Dermis blood vessel endothelial cell (primary cell): ENCODE data around the gene BASP1. TPM values are rescaled to one million over a fixed set of nuclear protein-coding genes. Genes with fewer than 3 reads are reported as not detected.

Experiments
- DNase-seq: peaks from one replicate; pipeline ENCODE4 v3.0.0; 2010
- total RNA-seq: library from RNA; depleted of rRNA; stranded (reverse); fragments of >200 nt; gene quantifications from 2 replicates; pipeline ENCODE4 v1.2.3, GENCODE V29; 2014

Gene BASP1, protein sequence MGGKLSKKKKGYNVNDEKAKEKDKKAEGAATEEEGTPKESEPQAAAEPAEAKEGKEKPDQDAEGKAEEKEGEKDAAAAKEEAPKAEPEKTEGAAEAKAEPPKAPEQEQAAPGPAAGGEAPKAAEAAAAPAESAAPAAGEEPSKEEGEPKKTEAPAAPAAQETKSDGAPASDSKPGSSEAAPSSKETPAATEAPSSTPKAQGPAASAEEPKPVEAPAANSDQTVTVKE
- 4.4 and 9.3 TPM in 2 replicates for total RNA-seq

DNA sequence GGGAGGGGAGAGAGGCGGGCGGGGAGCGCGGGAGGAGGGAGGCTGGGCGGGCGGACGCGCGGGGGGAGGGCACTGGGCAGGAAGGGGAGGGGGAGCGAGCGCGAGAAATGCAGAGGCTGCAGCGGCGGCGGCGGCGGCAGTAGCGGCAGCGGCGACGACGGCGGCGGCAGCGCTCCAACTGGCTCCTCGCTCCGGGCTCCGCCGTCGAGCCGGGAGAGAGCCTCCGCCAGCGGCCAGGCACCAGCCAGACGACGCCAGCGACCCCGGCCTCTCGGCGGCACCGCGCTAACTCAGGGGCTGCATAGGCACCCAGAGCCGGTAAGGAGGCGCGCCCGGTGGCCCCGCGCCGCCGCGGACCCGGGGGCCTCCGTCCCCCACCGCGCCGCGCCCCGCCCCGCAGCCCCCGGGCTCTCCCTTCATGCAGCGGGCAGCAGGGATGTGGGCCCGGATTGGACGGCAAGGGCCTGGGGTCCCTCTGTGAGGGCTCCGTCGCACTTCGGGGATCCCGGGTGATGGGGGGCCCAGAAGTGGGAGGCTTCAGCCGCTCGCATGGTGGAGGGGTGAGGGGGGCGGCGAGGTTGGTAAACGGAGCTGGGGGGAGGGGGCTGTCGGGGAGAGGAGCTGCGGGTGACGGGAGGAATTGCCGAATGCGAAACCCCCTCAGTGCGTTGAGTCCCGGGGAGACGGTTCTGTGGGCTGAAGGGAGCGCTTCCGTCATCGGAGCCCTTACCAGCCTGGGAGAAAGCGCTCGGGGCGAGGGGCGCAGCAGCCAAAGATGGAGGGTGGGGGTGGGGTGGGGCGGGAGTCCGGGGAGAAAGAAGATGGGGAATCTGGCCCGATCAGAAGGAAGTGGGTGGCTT is at the start of gene BASP1:
TSS of gene BASP1 (plus strand) at position 139 of the 860 bp plus-strand sequence. CDS start 57,586 bp downstream, outside the sequence.
- peak; percentile 70 for DNase-seq

DNA sequence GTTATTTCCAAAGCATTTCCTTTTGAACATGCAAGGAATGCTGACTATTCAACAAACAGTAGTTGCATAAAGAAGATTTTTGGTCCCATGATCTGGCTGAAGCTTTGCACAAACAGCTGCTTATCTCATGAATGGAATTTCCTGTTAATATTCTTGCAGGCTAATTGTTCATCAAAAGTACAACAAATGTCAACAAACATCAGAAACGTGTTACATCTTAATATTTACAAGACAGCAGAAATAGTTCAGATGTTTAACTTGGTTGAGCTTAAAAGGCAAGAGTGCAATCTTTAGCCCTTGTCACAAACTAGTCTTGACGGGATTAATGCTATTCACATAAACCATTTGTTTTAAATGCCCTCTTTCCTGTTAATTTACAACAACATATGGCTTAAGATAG is 47.9 kb upstream of the BASP1 start:
- DNase-seq = peak; percentile 87

DNA sequence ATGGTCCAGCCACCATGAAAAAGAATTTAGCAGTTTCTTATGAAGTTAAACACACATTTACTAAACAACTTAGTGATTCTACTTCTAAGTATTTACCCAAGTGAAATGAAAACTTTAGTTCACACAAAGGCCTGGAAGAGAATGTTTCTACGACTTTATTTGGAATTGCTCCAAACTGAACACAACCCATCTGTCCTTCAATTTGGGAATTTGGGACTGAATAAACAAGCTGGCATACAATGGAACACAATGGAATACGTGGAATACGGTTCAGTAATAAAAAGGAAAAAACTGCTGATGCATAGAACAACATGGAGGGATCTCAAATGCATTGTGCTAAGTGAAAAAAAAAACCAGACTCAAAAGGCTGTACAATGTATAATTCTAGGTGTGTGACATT is 44.6 kb upstream of the BASP1 start:
- DNase-seq = peak; percentile 64

DNA sequence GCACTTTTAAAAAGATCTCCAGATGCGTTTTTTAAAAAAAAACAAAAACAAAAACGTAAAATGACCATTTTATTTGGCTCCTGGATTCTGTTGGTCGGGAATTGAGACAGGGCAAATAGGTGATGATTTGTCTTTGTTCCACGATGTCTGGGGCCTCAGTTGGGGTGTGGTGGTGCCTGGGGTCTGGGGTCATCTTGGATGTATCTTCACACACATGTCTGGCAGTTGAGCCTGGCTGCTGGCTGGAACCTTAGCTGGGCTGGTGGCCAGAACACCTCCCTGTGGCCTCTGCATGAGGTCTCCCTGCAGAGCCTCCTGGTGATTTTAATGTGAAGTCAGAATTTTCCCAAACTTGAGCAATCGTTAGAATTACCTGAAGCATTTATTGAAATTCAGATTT is 42.5 kb upstream of the BASP1 start:
- DNase-seq = no peak

DNA sequence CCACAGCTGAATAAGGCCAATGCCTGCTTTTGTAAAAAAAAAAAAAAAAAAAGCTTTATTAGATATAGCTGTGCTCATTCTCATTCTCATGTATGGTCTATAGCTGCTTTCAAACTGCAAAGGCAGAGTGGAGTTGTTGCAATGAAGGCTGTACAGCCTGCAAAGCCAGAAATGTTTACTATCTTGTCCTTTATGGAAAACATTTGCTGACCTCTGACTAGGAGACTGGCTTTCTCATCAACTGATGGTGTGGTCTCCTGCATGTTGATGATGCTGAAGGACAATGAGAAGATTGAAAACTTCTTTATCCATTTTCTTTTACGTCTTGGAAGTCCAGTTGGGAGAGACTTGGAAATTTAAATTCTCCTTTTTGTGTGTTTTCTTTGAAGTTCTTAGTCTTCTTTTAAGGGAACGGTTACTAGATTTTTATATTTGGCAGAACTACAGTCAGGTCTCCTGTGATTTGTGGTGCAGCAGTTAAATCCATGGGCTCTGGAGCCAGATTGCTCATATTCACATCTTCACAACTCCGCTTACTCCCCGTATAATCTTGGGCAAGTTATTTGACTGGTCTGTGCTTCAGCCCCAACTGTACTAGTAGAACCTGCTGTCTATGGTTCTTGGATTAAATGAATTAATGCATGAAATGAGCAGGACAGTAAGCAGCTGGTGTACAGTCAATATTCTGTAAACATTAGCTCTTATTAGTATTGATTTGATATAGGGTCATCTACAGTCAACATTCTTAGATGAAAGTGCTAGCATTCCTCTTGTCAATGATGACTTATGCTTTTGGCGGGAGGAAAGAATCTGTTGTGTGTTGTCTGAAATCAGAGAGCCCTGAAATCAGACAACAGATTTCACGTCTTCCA is 39.7 kb upstream of the BASP1 start:
- DNase-seq = no peak

DNA sequence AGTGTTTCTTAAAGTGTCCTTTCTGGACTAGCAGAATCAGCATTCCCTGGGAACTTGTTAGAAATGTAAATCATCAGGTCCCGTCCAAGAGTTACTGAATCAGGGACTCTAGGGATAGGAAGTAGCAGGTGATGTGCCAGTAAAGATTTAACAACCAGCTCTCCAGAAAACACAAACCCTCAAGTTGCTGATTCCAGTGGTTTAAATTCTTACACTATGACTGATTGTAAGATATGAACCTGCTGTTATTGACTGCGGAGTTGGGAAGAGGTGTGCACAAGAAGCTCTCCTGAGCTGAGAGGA is 39.1 kb upstream of the BASP1 start:
- DNase-seq = no peak

DNA sequence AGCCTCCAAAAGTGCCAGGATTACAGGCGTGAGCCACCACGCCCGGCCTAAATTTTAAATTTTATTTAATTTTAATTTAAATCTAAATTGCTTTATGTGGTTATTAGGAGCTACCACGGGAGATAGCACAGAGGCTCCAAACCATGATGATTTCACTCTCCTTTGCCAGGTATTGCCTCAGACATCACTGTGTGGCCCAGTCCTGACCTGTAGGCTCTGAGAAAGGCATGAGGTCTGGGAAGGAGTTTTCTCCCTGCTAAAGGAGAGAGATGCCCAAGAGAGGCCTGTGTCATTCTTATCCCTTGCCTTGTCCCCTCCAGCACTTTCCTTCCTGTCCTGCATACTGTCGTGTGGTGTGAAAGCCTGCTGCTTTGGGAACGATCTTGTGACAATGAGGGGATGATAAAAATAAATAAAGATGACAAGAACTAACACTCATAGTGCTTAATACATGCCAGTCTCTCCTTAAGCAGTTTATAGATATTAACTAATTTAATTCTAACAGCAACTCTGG is 37.0 kb upstream of the BASP1 start:
- DNase-seq = no peak

DNA sequence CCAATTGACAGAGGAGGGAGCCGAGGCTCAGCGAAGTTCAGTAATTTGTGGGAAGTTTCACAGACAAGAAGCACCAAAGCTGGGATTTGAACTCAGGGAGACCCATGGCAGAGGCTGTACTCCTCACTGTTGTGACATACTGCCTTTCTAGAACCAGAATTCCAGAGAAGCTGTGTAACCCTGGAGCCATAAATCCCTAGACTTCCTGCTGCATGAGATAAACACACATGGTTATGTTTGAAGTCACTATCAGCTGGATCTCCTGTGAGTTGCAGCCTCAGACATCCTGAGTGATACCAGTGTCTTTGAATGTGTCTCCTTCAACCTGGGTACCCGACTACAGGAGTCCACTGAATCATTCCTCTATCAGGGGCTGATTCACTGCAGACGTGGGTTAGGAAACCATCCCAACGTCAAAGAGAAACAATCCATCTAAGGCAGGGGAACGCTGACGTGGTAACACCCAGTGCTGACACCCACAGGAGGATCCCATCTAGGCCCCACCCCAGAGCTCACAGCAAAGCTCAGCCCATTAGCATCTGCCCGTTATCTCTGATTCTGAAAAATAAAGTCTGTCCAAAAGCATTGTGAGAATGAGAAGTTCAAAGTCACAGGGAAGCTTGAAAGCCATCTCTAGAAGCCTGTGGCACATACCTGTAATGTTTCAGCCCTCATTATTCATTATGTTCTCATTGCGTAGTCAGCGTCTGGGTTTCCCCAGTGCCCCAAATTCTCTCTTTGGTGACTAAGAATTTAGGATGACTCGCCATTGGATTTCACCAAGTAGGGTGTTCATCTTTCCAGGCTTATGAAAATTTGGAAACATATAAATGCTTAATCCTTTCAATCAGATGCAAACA is 36.3 kb upstream of the BASP1 start:
- DNase-seq = peak; percentile 49

DNA sequence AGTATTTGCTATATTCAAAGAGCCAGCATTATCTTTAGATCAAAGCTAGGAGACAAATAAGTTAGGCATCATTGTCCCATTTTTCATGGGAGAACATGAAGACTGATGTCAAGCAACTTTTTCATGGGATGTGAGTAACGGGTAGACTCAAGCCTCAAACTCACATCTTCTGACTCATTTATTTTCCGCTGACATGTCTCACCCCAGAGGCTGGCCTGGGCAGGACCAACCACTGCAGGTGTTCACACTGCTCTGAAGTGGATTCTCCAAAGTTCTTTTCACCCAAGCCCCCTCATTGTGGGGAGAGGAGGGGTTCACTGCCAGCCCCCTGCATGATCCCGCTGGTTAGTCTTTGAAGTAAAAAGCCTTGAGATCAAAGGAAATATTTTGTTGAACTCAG is 34.9 kb upstream of the BASP1 start:
- peak; percentile 37 for DNase-seq

DNA sequence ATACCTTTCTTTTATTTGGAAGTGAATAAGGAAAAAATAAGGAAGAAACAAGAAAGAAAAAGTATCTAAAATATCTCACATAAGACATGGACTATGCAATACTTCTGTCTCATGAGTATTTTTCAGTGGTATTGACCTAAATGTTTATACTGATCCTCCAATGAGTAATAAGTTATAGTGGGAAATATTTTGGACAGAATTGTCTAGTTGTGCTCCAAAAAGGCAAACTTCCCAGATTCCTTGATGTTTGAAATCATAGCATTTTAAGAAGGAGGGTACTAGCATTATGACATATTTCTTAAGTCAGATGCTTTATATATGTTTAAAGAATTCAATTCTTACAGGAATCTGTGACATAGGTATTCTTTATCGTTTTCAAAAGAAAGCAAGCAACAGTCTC is 34.5 kb upstream of the BASP1 start:
- no peak for DNase-seq

DNA sequence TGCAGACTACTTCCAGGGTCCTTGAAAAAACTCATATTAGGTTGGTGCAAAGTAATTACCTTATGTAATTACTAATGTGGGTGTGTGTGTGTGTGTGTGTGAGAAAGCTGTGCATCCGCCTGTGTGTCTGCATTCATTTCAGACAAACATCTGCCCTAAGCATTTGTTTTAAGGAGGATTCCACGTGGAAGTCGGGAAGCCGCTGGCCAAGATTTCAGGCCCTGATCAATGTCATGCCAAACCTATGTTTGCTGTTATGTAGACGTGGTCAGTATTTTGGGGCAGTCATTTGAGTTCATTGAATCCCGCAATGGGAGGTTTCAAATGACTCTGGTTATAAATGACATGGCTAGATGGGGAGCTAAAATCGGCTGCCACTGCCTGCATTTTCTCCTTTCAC is 33.6 kb upstream of the BASP1 start:
- DNase-seq = no peak

DNA sequence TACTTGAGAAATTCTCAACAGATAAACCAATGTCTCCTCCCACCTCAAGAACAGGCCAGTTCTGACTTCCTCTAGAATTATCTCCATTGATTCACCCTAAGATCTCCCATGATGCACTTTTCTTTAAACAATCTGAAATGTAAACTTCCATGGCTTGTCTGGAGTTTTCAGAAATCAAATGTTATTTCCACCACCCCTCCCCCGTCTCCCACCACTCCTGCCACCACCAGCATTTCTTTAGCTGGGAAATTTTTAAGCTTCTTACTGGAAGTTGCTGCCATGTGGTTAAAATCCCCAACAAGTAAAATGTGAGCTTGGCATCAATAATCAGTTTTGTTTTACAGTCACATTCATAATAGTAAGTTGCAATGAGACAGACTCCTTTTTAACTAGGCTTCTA is 32.8 kb upstream of the BASP1 start:
- no peak for DNase-seq

DNA sequence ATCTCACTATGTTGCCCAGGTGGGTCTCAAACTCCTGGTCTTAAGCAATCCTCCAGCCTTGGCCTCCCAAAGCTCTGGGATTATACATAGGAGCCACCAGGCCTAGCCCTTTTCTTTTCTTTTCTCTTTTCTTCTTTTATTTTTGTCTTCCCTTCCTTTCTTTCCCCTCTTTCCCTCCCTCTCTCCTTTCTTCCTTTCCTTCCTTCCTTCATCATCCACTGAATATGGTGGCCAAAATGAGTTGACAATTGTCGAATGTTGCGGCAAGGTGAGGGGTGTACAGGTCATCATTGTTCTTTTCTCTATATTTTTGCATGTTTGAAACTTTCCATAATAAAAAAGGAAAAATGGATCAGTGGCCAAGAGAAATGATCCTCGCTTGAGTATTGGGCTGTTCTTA is 32.1 kb upstream of the BASP1 start:
- DNase-seq = no peak

DNA sequence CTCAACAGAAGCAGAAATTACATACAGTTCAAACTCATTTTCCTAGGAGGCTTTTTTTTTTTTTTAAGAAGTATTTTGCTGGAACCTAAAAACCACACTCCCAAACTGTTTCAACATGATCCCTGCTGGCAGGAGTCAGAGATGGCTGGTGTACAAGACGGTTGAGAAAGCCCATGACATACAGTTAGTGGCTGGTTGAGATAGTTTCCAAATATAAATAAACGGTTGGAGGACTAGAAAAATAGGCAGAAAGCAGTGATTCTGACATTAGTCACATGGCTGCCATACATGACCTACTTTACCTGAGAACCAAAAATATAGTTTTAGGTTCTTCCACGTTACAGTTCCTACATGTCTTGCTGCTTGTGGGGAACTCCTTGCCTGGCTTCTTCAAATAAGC is 31.7 kb upstream of the BASP1 start:
- DNase-seq = no peak

DNA sequence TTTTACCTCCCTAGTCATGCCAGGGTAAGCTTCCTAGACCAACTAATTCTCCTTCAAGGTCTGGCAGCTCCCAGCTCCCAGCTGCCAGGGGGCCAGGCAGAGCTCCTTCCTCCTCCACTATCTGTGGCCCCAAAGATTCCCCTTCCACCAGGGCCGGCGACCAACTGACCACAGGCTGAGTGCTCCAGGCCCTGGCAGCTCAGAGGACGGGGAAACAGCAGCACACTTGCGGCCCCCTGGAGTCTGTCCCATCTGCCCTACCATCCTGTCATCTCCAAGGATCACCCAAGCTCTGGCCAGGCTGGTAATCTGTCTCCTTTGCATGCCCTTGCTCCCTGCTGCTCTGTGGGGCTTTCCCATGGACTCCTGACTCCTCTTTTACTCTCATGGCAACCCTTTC is 31.2 kb upstream of the BASP1 start:
- DNase-seq = no peak

DNA sequence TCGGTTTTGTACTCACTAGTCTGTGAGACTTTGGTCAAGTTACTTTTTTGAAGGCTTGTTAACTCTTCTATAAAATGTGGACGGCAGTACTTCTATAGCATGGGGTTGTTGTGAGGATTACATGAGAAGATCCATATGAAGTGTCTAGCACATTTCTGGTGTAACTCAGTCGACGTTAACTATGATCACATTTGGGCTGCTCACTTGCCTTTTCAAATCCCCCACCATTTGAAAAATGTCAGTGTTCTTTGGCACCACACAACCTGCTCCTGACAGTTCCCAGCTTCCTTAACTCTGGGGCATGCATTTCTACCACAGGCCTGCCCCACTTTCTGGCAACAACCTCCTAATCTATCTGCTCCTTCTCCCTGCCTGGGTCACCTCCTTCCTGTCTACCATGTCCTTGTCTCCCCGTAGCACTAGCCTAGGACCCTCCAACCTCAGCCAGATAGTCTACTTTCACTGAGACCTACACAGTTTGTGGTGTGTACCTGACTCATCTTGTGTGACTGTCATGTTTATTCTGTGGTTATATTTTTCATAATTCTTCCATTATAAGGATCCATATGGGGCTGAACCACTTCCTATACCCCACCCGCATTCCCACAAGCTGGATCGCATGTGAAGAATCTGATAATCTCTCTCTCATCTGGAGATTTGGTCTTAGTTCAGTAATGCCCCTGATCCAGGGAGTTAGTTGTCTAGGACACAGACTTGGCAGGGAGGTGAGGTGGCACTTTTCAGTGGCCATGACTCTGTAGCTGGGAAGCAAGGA is 30.2 kb upstream of the BASP1 start:
- DNase-seq = no peak

DNA sequence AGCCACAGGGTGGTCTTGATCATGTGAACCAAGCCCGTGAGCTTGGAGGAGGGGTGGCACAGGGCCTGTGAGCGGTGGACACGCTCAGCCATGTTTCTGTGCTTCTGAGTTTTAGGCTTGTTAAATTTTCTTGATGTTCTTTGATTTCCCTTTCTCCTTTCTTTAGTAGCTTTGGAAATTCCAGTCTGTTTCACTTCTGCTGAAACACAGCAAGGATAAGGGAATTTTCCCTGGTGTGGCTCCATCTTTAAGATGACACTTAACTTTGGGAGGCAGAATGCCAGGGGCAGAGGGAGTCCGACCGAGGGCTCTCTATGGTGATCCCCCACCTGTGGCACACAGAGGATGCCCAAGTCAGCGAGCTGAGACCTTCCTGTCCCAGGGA is 29.7 kb upstream of the BASP1 start:
- no peak for DNase-seq

DNA sequence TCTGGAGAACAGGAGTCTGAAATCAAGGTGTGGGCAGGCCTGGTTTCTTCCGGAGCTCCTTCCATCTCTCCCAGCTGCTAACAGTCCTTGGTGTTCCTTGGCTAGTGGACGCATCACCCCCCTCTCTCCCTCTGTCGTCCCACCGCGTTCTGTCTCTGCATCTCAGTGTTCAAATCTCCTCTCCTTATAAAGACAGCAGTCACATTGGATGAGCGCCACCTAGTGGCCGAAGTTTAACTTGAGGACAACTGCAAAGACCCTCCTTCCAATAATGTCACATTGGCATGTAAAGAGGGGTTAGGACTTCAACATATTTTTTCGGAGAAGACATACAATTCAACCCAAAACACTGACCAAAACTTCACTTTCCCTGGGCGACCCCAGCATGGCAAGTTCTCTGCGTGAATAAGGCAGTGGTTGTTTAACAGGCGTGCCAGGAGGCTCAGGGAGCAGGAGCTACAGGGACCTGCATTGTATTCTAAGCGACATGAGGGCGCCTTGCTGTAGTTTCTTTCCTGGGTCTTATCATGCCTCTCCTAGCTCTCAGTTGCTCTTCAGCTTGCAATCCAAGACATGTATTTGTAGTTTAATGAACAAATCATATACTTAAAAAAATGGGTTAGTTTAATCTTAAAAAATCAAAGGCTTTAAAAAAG is 27.9 kb upstream of the BASP1 start:
- DNase-seq = peak; percentile 95

DNA sequence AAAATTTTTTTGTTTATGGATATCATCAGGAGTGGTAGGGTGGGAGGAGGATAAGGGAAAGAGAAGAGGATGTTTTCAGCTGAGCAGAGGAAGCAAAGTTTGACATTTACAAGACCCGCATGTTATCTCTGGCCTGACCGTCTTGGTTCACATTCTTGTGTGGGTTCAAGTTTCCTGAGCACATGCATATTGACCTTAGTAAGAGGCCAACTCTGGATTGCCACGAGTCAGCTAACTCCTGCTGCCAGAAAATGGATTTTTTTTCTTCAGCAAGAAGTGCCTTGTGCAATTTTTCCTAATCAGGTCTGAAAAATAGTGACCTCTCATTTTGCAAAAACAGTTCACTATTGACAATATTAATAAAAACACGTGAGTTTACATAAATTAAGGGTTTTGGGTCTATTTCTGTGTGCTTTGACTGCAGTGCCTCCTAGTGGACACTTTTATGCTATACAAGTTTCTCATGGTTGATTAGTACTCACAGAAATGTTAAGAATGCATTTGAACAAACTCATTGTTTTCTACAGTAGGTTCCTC is 27.1 kb upstream of the BASP1 start:
- DNase-seq = peak; percentile 90

DNA sequence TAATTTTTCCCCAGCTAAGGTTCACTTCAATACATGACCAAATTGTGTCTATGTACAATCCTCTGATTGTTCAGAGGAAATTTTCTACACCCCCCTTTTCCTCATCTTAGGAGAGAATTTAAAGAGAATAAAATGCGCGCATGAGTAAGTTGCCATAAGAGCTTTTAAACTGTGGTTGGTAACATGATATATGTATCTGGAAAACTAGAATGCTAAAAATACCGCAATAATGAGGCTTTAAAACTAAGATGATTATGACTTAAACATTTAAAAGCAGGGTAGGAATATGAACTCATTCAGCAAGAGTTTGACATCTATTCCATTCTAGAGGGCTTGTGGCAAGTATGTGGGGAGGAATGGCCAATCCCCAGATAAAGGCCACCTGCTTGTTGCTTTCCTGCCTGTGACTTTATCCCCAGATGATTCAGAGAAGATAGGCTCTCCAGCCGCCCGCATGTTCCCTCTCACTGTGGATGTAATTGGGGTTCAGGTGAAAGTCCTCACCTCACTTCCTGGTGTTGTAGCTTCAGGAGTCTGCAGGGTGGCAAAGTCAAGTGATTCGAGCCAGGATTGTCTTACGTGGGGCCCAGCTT is 26.5 kb upstream of the BASP1 start:
- peak; percentile 26 for DNase-seq
